Measurements from ENCODE around the gene HMCN2.

The HMCN2 gene

GRCh38 chr9:130288926-130289690 lies 23.5 kb downstream of the HMCN2 start:
- DNase-seq (ENCODE audit: low read depth in 2 of 2) = no peak

- DNase-seq (ENCODE audit: low read depth in 2 of 2) = no peak
Measured at GRCh38 chr9:130289711-130290241, 24.2 kb downstream of the HMCN2 start.

GRCh38 chr9:130290291-130291181 lies 25.0 kb downstream of the HMCN2 start:
- DNase-seq (ENCODE audit: low read depth in 2 of 2) = no peak

- no peak for DNase-seq (ENCODE audit: low read depth in 2 of 2)
Measured at GRCh38 chr9:130291474-130291873, 25.9 kb downstream of the HMCN2 start.

DNA sequence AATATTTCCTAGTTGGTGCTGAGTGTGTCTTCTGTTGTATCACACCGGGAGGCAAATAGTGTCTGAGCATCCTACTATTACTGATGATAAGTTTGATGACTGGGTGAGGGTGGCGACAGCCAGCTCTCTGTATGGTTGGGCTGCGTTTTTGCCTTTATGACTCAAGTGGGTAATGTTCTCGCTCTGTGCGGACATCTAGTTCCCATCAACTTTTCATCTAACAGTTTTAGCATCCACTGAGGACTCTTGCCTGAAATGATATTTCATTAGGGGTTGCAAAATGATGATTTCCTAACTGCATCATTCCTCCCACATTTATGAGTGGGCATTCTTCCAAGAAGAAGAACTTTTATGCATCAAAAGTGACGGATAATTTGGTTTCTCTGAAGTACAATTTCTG lies 26.5 kb downstream of the HMCN2 start:
- DNase-seq (ENCODE audit: low read depth in 2 of 2) = no peak

DNA sequence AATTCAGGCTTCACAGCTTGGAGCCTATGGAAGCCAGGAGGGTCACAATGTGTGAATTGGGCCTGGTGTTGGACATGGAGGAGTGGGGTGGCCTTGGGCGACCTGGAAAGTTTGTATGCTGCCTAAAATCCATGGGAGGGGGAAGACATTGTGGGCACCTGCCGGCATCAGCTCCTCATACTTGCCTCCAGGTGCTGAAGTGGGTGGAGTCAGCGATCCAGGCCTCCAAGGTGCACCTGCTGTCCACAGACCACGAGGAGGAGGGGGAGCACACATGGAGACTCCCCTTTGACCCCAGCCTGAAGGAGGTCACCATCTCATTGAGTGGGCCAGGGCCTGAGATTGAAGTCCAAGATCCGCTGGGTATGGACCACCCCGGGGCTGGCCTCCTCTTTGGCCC lies 29.1 kb downstream of the HMCN2 start:
- DNase-seq (ENCODE audit: low read depth in 2 of 2) = no peak

DNA sequence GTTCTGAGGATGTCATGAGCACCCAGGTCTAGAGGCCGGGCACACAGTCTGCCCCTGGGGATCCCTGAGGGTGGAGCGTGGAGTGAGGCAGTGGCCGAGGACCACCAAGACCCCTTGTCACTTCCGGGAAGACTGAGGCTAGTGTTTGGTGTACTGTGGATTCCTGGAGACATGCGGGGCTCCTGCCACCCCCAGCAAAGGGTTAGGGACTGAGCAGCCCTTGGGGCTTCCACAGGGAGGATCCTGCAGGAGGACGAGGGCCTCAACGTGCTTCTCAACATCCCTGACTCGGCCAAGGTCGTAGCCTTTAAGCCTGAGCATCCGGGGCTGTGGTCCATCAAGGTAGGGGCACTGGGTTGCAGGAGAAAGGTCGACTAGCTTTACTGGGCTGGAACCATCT lies 29.9 kb downstream of the HMCN2 start:
- DNase-seq (ENCODE audit: low read depth in 2 of 2) = no peak

DNA sequence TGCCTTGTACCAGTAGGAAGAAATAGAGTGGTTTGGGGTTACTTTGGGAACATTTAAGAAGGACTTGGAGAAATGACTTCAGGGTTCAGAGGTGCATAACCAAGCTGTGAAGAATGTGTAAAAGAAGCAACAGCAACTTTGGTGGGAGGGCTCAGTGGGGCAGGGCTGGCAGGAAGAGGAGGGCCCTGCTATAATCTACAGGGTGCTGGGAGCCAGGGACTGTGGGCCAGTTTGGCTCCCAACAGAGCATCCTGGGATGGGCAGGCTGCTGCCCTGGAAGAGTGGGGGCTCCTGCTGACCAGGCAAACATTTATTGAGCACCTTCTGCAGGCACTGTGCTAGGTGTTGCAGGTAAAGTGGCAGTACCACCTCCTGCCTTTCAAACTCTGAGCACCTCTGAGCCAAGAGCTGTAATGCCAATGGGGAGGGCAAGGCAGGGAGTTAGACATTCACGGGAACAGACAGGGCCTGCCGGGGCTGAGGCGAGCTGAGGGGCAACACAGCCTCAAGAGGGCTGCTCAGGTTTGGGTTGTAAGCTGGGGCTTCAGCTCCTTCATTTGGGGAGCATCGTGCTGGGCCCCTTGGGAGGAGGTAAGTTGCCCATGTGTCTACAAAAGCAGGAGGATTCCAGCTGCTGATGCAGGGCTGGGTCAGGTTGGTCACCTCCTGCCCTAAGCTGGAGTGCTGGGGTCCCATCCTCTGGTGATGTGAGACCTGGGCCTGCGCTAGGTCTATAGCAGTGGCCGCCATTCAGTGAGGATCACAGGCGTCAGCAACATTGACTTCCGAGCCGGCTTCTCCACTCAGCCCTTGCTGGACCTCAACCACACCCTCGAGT lies 30.6 kb downstream of the HMCN2 start:
- no peak for DNase-seq (ENCODE audit: low read depth in 2 of 2)

- DNase-seq (ENCODE audit: low read depth in 2 of 2) = no peak
Measured at GRCh38 chr9:130296783-130297055, 31.2 kb downstream of the HMCN2 start.

- no peak for DNase-seq (ENCODE audit: low read depth in 2 of 2)
Measured at GRCh38 chr9:130297371-130297770, 31.8 kb downstream of the HMCN2 start.

- no peak for DNase-seq (ENCODE audit: low read depth in 2 of 2)
Measured at GRCh38 chr9:130298662-130299279, 33.2 kb downstream of the HMCN2 start.

GRCh38 chr9:130299785-130300615 lies 34.4 kb downstream of the HMCN2 start:
- no peak for DNase-seq (ENCODE audit: low read depth in 2 of 2)

- DNase-seq (ENCODE audit: low read depth in 2 of 2) = no peak
Measured at GRCh38 chr9:130300739-130301138, 35.2 kb downstream of the HMCN2 start.

- DNase-seq (ENCODE audit: low read depth in 2 of 2) = no peak
Measured at GRCh38 chr9:130301483-130302286, 36.1 kb downstream of the HMCN2 start.

GRCh38 chr9:130302785-130303612 lies 37.4 kb downstream of the HMCN2 start:
- no peak for DNase-seq (ENCODE audit: low read depth in 2 of 2)

GRCh38 chr9:130303613-130304055 lies 38.1 kb downstream of the HMCN2 start:
- DNase-seq (ENCODE audit: low read depth in 2 of 2) = no peak

DNA sequence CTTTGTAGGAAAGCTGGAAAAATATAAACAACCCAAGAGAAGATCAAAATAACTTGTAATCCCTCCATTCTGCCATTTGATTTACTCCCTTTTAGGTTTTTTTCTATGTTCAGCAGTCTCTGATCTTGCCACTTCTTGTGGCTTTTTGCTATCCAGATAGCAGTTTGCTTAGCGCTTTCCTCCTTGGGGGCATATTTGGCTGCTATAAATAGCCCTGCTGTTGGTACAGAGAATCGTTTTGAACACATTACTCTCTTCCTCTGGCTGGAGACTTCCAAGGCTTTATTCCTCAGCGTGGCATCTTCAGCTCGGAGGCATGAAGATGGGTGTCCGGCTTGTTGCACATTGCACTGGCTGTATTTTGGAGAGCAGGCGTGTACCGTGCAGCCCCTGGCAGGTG lies 38.6 kb downstream of the HMCN2 start:
- no peak for DNase-seq (ENCODE audit: low read depth in 2 of 2)

- no peak for DNase-seq (ENCODE audit: low read depth in 2 of 2)
Measured at GRCh38 chr9:130304643-130305042, 39.1 kb downstream of the HMCN2 start.

- no peak for DNase-seq (ENCODE audit: low read depth in 2 of 2)
Measured at GRCh38 chr9:130305381-130305780, 39.8 kb downstream of the HMCN2 start.
